K562 (cell line): ENCODE data around the gene WWC2. TPM values are rescaled to one million over a fixed set of nuclear protein-coding genes. Genes with fewer than 3 reads are reported as not detected.

Source experiments
- ATAC-seq: fragments of 200-7000 bp; cut with Tn5 transposase; 3 replicates; pipeline ENCODE4 v1.9.1; 2020; ENCODE audit warnings: moderate library complexity
- BruUV-seq: library from RNA; stranded (reverse); fragments of 400-500 nt; replicated peaks from 2 replicates; lab custom pipeline; 2021; lab: Mats Ljungman, UMichigan
- CTCF ChIA-PET: fragments of 300-600 bp; formaldehyde crosslinking; extraction: SDS; loops from one replicate; lab custom pipeline; 2021; ENCODE audit warnings: low intra/inter-chr PET ratio; lab: Yijun Ruan, JAX
- POLR2A ChIA-PET: fragments of 300-600, 350-650 bp; sonication (Branson Sonifier 250); formaldehyde crosslinking; extraction: SDS; loops from one replicate; lab custom pipeline; 2021; ENCODE audit warnings: antibody characterized with exemption, inconsistent platforms; lab: Yijun Ruan, JAX
- DNase-seq, 4 experiments: peaks; one replicate each; pipeline versions ENCODE4 v3.0.0 to v3.0.0-alpha.2; 2011 to 2018; ENCODE audit warnings: low spot score in 3 of 4, mixed read lengths in 3 of 4; ENCODE audit errors: extremely low read depth in 1 of 4
- FAIRE-seq: peaks from 2 replicates; lab custom pipeline; 2011; peaks lifted over from hg19 to GRCh38; lab: Jason Lieb, UNC
- H2AFZ ChIP-seq: 2 replicates; pipeline ENCODE4 v1.6.0; 2011; ENCODE audit warnings: low read depth, low read length, control low read depth, inconsistent platforms
- H3K27ac ChIP-seq: fragments of 200-600 bp; 3 replicates; pipeline ENCODE4 v1.8.0; 2011; ENCODE audit warnings: low read depth, mild to moderate bottlenecking, control low read depth, inconsistent platforms, low read length, moderate library complexity, mixed read lengths; ENCODE audit errors: extremely low read depth
- H3K27me3 ChIP-seq, 2 experiments: fragments of 300-600 bp in 1 of 2; 2 replicates in 1 of 2; 3 replicates in 1 of 2; pipeline versions ENCODE4 v1.6.0 to v1.8.0; 2011; ENCODE audit warnings: inconsistent platforms in 2 of 2, low read length in 2 of 2, mild to moderate bottlenecking in 1 of 2, mixed read lengths in 1 of 2, moderate library complexity in 1 of 2; ENCODE audit not compliant: control insufficient read depth in 2 of 2, insufficient read depth in 2 of 2
- H3K36me3 ChIP-seq: fragments of 300-600 bp; 3 replicates; pipeline ENCODE4 v1.8.0; 2011; ENCODE audit warnings: mild to moderate bottlenecking, low read length, inconsistent platforms; ENCODE audit not compliant: control insufficient read depth, insufficient read depth
- H3K4me1 ChIP-seq, 2 experiments: fragments of 200-600 bp in 1 of 2; replicated peaks in 1 of 2; 2 replicates in 1 of 2; 3 replicates in 1 of 2; pipeline versions ENCODE4 v1.5.1 to v1.8.0; 2011; ENCODE audit warnings: inconsistent platforms in 2 of 2, low read length in 2 of 2, mild to moderate bottlenecking in 1 of 2, mixed read lengths in 1 of 2, moderate library complexity in 1 of 2; ENCODE audit not compliant: control insufficient read depth in 2 of 2, insufficient read depth in 2 of 2
- H3K4me2 ChIP-seq: 2 replicates; pipeline ENCODE4 v1.6.1; 2011; ENCODE audit warnings: low read length, control low read depth, inconsistent platforms, mixed read lengths; ENCODE audit not compliant: insufficient read depth
- H3K4me3 ChIP-seq: fragments of 200-600 bp; sonication (generic), shearing (Covaris generic); 2 replicates; pipeline ENCODE4 v1.5.1; 2016; ENCODE audit warnings: control low read depth, inconsistent platforms
- H3K79me2 ChIP-seq: fragments of 200-600 bp; 3 replicates; pipeline ENCODE4 v1.8.0; 2011; ENCODE audit warnings: low read length, inconsistent platforms; ENCODE audit not compliant: control insufficient read depth, insufficient read depth
- H3K9ac ChIP-seq, 2 experiments: 2 replicates each; pipeline versions ENCODE4 v1.6.0 to v1.6.1; 2011; ENCODE audit warnings: low read depth in 2 of 2, low read length in 2 of 2, control low read depth in 1 of 2, inconsistent platforms in 1 of 2, mild to moderate bottlenecking in 1 of 2, mixed read lengths in 1 of 2; ENCODE audit not compliant: insufficient read depth in 1 of 2
- H3K9me1 ChIP-seq: one replicate; pipeline ENCODE4 v1.6.0; 2011; ENCODE audit warnings: inconsistent platforms, mild to moderate bottlenecking, low read length, moderate library complexity; ENCODE audit not compliant: control insufficient read depth, insufficient read depth
- H3K9me3 ChIP-seq: replicated peaks from 2 replicates; pipeline ENCODE4 v1.5.1; 2011; ENCODE audit warnings: low read depth, low read length, inconsistent platforms; ENCODE audit not compliant: control insufficient read depth, insufficient read depth
- H4K20me1 ChIP-seq: replicated peaks from 2 replicates; pipeline ENCODE4 v1.6.1; 2011; ENCODE audit warnings: low read length, inconsistent platforms, mixed read lengths; ENCODE audit not compliant: control insufficient read depth, insufficient read depth
- ARID1B ChIP-seq: fragments of 450-650 bp; IDR thresholded peaks from 2 replicates; pipeline ENCODE4 v1.6.1; 2016; ENCODE audit warnings: antibody characterized with exemption, mild to moderate bottlenecking, inconsistent platforms
- DIDO1 ChIP-seq: fragments of 450-650 bp; IDR thresholded peaks from 2 replicates; pipeline ENCODE4 v1.6.1; 2016; ENCODE audit warnings: low read depth, missing biosample characterization, missing genetic modification characterization
- JUND ChIP-seq, 2 experiments: IDR thresholded peaks; 2 replicates in 1 of 2; 3 replicates in 1 of 2; pipeline ENCODE4 v1.6.1; 2011; ENCODE audit warnings: borderline replicate concordance in 2 of 2, low read depth in 2 of 2, low read length in 2 of 2, improper control_type of control experiment in 1 of 2, missing biosample characterization in 1 of 2, missing genetic modification characterization in 1 of 2, missing genetic modification reagents in 1 of 2
- KAT7 ChIP-seq: sonication (generic); formaldehyde crosslinking; IDR thresholded peaks from 2 replicates; pipeline ENCODE4 v1.8.0; 2022; ENCODE audit warnings: missing genetic modification reagents, mild to moderate bottlenecking, borderline replicate concordance
- NR3C1 ChIP-seq: sonication (generic); formaldehyde crosslinking; IDR thresholded peaks from 2 replicates; pipeline ENCODE4 v1.8.1; 2022; ENCODE audit warnings: missing genetic modification reagents
- RCOR1 ChIP-seq, 2 experiments: IDR thresholded peaks; 2 replicates each; pipeline ENCODE4 v1.6.1; 2012; ENCODE audit warnings: low read depth in 2 of 2, low read length in 2 of 2, borderline replicate concordance in 1 of 2, improper control_type of control experiment in 1 of 2
- SMARCA4 ChIP-seq: fragments of 450-650 bp; IDR thresholded peaks from 2 replicates; pipeline ENCODE4 v1.6.1; 2016
- ZNF696 ChIP-seq: fragments of 250-450 bp; sonication (Bioruptor Pico); conservative IDR thresholded peaks from 2 replicates; pipeline ENCODE4 v1.4.0; 2020; ENCODE audit warnings: mild to moderate bottlenecking, moderate library complexity
- WGBS: fragments of 100-300 bp; shearing (Covaris generic); methylation state at CpG from one replicate; pipeline ENCODE4 v1.1.6; 2016; ENCODE audit warnings: low coverage, mixed read lengths; ENCODE audit not compliant: insufficient coverage; ENCODE audit errors: missing lambda C conversion rate; 5-methylcytosine and 5-hydroxymethylcytosine counted together
- in situ Hi-C: fragments of 300-500 bp; cut with MboI; formaldehyde crosslinking; loops from 4 replicates; pipeline ENCODE4 v1.15.0; 2018; ENCODE audit warnings: inconsistent platforms, mixed read lengths
- intact Hi-C: fragments of 100-400 bp; cut with micrococcal nuclease; formaldehyde crosslinking; loops from 2 replicates; pipeline ENCODE4 v1.14.2; 2022
- polyA plus RNA-seq, 8 experiments: library from polyadenylated mRNA; depleted of rRNA in 4 of 8; stranded (reverse) in 5 of 8; unstranded in 3 of 8; fragments of >200 nt; fragmentation: Nextera tagmentation in 2 of 8; fragmentation: Illumina TruSeq in 1 of 8; extraction: Ambion mirVana in 2 of 8; extraction: Trizol in 1 of 8; gene quantifications; 2 replicates each; pipeline versions ENCODE4 v1.2.1 to v1.2.3, GENCODE V29; 2011 to 2014; ENCODE audit warnings: inconsistent platforms in 1 of 8, missing spikeins in 1 of 8
- total RNA-seq, 7 experiments: library from RNA; depleted of rRNA in 6 of 7; stranded (reverse); fragments of >200 nt in 6 of 7; fragmentation: Illumina TruSeq in 2 of 7; extraction: Trizol in 2 of 7; gene quantifications; 2 replicates each; pipeline versions ENCODE4 v1.2.1 to v1.2.3, GENCODE V29; 2011 to 2021; ENCODE audit warnings: low replicate concordance in 1 of 7
- TF ChIP-seq, protein P1 (sequence below): IDR thresholded peaks from 2 replicates; pipeline ENCODE4 v1.6.1; 2012; ENCODE audit warnings: low read depth, low read length, improper control_type of control experiment, borderline replicate concordance

WWC2 gene
- total and polyA plus RNA-seq, 9 of the 15 experiments (the other 6 are each of a cell fraction or from before 2014, with no cell fraction given), result 3.7 to 39.4 (median 19.6) TPM

DNA sequence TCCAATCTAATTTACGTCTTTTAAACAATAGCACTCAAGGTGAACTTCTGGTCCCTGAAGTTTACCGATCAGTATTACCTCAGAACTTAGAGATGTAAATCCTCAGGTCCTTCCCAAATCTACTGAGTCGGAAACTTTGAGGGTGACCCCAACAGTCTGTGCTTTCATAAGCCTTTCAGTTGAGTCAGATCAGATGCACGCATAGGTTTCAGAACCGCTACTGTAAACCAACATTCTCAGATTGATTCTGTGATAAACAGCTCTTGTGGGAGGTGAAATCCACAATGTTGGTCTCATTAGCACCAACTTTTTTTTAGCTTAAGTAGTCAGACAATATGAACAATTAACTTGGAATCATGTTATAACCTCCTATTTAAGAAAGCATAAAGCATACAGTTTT, 86.0 kb downstream of the WWC2 start:
- WGBS, result 26% methylated on average over 5 of the region's 5 CpGs
- FAIRE-seq (peak; percentile 71), ATAC-seq (no peak; the same call in 2 of the 3 replicates), DNase-seq (peak in 1 of 4 experiments; percentile 16)
- Histone ChIP-seq H3K36me3 (no peaks in the 10 kb centered on the region), H3K4me3 (no peak overlapping the region), H3K9me3 (peaks cover 5% of the 10 kb centered on the region; the same call in 1 of the 2 replicates), H3K9ac (no peak overlapping the region), H4K20me1 (no peaks in the 10 kb centered on the region; the same call in 1 of the 2 replicates), H3K9me1 (no peaks in the 10 kb centered on the region), H2AFZ (no peak overlapping the region), H3K27me3 (no peaks in the 10 kb centered on the region), H3K4me2 (no peak overlapping the region), H3K27ac (peak overlapping the region; percentile 9; the same call in 1 of the 3 replicates), H3K4me1 (peaks cover 0 to 3% of the 10 kb centered on the region in 2 experiments; a peak in 3 of 5 replicates), H3K79me2 (no peaks in the 10 kb centered on the region; the same call in 1 of the 3 replicates)
- POLR2A ChIA-PET, result interaction anchor here (0.7 kb wide), 1 partner anchor 39 kb away, joined by 3 read pairs; no protein-coding TSS in a partner anchor
- intact Hi-C loops, result no loop called here
- BruUV-seq, result no TSS peak
- CTCF ChIA-PET, result no interaction called here
- TF ChIP-seq, protein P1, sequence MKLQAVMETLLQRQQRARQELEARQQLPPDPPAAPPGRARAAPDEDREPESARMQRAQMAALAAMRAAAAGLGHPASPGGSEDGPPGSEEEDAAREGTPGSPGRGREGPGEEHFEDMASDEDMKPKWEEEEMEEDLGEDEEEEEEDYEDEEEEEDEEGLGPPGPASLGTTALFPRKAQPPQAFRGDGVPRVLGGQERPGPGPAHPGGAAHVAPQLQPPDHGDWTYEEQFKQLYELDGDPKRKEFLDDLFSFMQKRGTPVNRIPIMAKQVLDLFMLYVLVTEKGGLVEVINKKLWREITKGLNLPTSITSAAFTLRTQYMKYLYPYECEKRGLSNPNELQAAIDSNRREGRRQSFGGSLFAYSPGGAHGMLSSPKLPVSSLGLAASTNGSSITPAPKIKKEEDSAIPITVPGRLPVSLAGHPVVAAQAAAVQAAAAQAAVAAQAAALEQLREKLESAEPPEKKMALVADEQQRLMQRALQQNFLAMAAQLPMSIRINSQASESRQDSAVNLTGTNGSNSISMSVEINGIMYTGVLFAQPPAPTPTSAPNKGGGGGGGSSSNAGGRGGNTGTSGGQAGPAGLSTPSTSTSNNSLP, result peak; percentile 13; the same call in 1 of the 2 replicates
- peak; percentile 14; the same call in 1 of the 2 replicates for TF ChIP-seq SMARCA4
- TF ChIP-seq KAT7 (CRISPR knock-in tag), result no peak
- peak in 1 of 2 experiments; percentile 15; a peak in 1 of 4 replicates for TF ChIP-seq RCOR1 (IDR thresholded peaks at IDR 0.05; ENCODE audit: borderline replicate concordance in 1 of 2, low read depth in 2 of 2, low read length in 2 of 2)
- no peak for TF ChIP-seq DIDO1
- TF ChIP-seq ZNF696 (CRISPR knock-in tag), result no peak
- TF ChIP-seq NR3C1, result no peak
- 0 out of 2 replicates have a peak, but pooled peaks have one; percentile 14 for TF ChIP-seq ARID1B
- TF ChIP-seq JUND (IDR thresholded peaks at IDR 0.05; ENCODE audit: borderline replicate concordance, low read depth, low read length), result peak; percentile 34; the same call in 1 of the 2 replicates
- TF ChIP-seq JUND (tag; IDR thresholded peaks at IDR 0.05; ENCODE audit: borderline replicate concordance, low read depth, low read length), result no peak
- in situ Hi-C loops, result no loop called here
